Activated B cell treated with CpG ODN at 0.5 μM for 24 hours (primary cell): Measurements from ENCODE around the gene ZNF600. TPM values are rescaled to one million over a fixed set of nuclear protein-coding genes. Genes with fewer than 3 reads are reported as not detected.
"Not testable (repeated sequence)": the region's sequence is repeated elsewhere in the genome, so short reads cannot be mapped to it uniquely, and the experiment has no call there.

ENCODE experiments used
- ATAC-seq: fragments of 200-7000 bp; cut with Tn5 transposase; one replicate; pipeline ENCODE4 v1.10.0; 2021; ENCODE audit warnings: low read depth, mild to moderate bottlenecking, moderate library complexity
- CTCF ChIA-PET: fragments of 350-600 bp; sonication (Branson Sonifier 250); formaldehyde crosslinking; loops from one replicate; lab custom pipeline; 2021; ENCODE audit warnings: antibody characterized with exemption; lab: Charles Lee
- POLR2A ChIA-PET: fragments of 350-600 bp; sonication (Branson Sonifier 250); formaldehyde crosslinking; loops from one replicate; lab custom pipeline; 2021; ENCODE audit warnings: antibody characterized with exemption; lab: Charles Lee
- DNase-seq: peaks from one replicate; pipeline ENCODE4 v3.0.0; 2022
- H3K27ac Mint-ChIP-seq: one replicate; pipeline ENCODE4 v1.8.0; 2020; ENCODE audit warnings: mixed read lengths
- H3K27me3 Mint-ChIP-seq: one replicate; pipeline ENCODE4 v1.8.0; 2021; ENCODE audit warnings: mixed read lengths
- H3K36me3 Mint-ChIP-seq: one replicate; pipeline ENCODE4 v1.8.0; 2021; ENCODE audit warnings: low read depth, mixed read lengths
- H3K4me1 Mint-ChIP-seq: one replicate; pipeline ENCODE4 v1.8.0; 2021; ENCODE audit warnings: mixed read lengths
- H3K4me3 Mint-ChIP-seq: one replicate; pipeline ENCODE4 v1.8.0; 2020; ENCODE audit warnings: mild to moderate bottlenecking, mixed read lengths
- H3K9me3 Mint-ChIP-seq: one replicate; pipeline ENCODE4 v1.8.0; 2020; ENCODE audit warnings: mixed read lengths
- CTCF ChIP-seq: fragments of 200-600 bp; IDR thresholded peaks from one replicate; pipeline ENCODE4 v1.8.0; 2022; ENCODE audit warnings: antibody characterized with exemption, mild to moderate bottlenecking
- intact Hi-C: fragments of 100-400 bp; cut with micrococcal nuclease; formaldehyde crosslinking; loops from one replicate; pipeline ENCODE4 v1.15.1; 2024
- total RNA-seq: library from RNA; stranded (reverse); gene quantifications from 2 replicates; pipeline ENCODE4 v1.2.3, GENCODE V29; 2022

The ZNF600 gene
- total RNA-seq, 1 donor from 2014 or later, result 30.5 TPM

- Mint-ChIP-seq H3K9me3 (no peaks in the 10 kb centered on the region), H3K27ac (peak within 1 kb of the TSS; percentile 88), H3K36me3 (peaks cover 3% of the 10 kb centered on the region), H3K4me1 (peaks cover 21% of the 10 kb centered on the region), H3K27me3 (no peaks in the 10 kb centered on the region), H3K4me3 (peak within 1 kb of the TSS; percentile 92)
- ATAC-seq (peak; percentile 97), DNase-seq (peak; percentile 99)
- intact Hi-C loops, result loop anchor here (1.0 to 5.0 kb wide), 10 partner anchors 44 to 630 kb away; partner anchors contain the start of genes ZNF525, ZNF600, ZNF610 and ZNF616
- CTCF ChIA-PET, result no interaction called here
- POLR2A ChIA-PET, result interaction anchor here (0.6 to 1.2 kb wide), 2 partner anchors 87 to 163 kb away, joined by 3 to 9 read pairs; partner anchors contain the start of gene ZNF320
- no peak for TF ChIP-seq CTCF
Measured at GRCh38 chr19:52734893-52735661, 51.5 kb downstream of the ZNF600 start, which contains the start of gene ZNF611. ZNF611 (minus strand) TSS chr19:52735044; CDS start chr19:52715894, 19,150 bp downstream.

DNA sequence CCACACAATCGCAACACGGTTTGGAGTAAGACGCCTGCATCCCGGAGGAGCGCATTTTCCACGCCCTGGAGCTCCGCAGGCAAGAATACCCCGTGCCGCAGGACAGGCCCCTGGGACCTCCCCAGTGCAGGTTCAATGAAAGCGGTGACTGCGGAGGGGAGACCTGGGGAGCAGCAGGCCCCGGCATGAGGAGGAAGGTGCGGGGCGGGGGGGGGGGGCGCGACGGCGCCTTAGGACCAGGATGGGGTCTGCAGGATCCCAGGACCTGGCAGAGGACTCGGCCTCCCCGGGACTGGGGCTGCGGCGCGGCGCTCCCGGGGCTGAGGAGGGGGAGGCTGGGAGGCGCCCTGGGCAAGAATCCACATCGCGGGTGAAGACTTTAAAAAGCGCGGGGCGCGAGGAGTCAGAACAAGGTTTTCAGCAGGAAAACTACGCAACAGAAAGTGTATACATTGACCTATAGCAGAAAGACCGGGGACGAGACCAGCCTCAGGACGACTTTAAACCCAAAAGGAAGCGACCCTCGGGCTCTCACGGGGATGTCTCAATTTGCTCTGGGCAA, 52.2 kb downstream of the ZNF600 start:
- no peak for TF ChIP-seq CTCF
- ChIA-PET CTCF (no interaction called here), POLR2A (interaction anchor here (0.7 kb wide), 1 partner anchor 1403 kb away, joined by 4 read pairs; the partner anchor contains the start of gene CNOT3)
- intact Hi-C loops, result loop anchor here (1.0 to 2.0 kb wide), 4 partner anchors 44 to 595 kb away; partner anchors contain the start of genes ZNF616, ZNF808 and ZNF816
- ATAC-seq, result peak; percentile 20
- DNase-seq, result no peak
- Mint-ChIP-seq H3K9me3 (no peaks in the 10 kb centered on the region), H3K27me3 (no peaks in the 10 kb centered on the region), H3K36me3 (peaks cover 8% of the 10 kb centered on the region), H3K4me3 (peak overlapping the region; percentile 92), H3K27ac (peak overlapping the region; percentile 88), H3K4me1 (peaks cover 21% of the 10 kb centered on the region)

DNA sequence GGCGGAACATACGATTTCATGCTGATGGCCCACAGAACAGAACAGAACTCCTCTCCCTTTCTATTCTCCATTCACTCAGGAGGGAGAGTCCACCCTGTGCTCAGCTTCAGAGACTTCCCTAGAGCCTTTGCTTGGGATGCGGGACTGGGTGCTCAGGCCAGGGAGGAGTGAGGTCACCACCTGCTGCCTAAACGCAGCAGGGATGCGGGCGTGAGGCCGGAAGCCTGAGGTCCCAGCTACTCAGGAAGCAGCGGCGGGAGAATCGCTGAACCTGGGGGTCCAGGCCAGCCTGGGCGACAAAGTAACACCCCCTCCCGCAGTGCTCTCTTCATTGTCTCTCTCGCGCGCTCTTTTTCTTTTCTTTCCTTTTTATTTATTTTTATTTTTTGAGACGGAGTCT, 60.5 kb downstream of the ZNF600 start:
- intact Hi-C loops, POLR2A ChIA-PET, H3K4me1 Mint-ChIP-seq, H3K4me3 Mint-ChIP-seq, CTCF ChIA-PET, DNase-seq, H3K9me3 Mint-ChIP-seq, ATAC-seq, H3K27me3 Mint-ChIP-seq, H3K27ac Mint-ChIP-seq: not testable (repeated sequence)
- H3K36me3 Mint-ChIP-seq, result peaks cover 71% of the 10 kb centered on the region

DNA sequence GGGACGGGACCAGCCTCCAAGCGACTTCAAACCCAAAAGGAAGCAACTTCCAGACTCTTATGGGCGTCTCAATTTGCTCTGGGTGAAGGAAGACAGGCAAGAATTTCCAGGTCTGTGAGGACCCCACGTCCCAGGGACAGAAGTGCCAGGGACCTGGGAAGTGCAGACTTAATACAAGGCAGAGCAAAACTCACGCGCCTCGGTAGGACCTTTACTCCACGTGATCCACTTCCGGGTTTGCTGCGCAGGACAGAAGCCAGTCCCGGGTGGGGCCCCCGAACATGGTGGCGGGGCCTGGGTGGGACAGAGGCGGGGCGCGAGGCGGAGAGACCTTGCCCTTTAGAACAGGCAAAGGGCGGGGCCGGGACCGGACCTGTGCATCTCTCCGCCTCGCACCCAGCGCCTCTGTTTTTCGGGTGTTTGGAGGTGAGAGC, 61.0 kb downstream of the ZNF600 start:
- H3K36me3 Mint-ChIP-seq, result peaks cover 75% of the 10 kb centered on the region
- TF ChIP-seq CTCF, result no peak
- POLR2A ChIA-PET, result no interaction called here
- CTCF ChIA-PET, result no interaction called here
- no peaks in the 10 kb centered on the region for H3K27me3 Mint-ChIP-seq
- no peaks in the 10 kb centered on the region for H3K4me1 Mint-ChIP-seq
- no peak overlapping the region for H3K4me3 Mint-ChIP-seq
- DNase-seq (no peak), ATAC-seq (no peak)
- no peaks in the 10 kb centered on the region for H3K9me3 Mint-ChIP-seq
- H3K27ac Mint-ChIP-seq, result no peak overlapping the region
- intact Hi-C loops, result no loop called here

- no peak for DNase-seq
- Mint-ChIP-seq H3K36me3 (peaks cover 77% of the 10 kb centered on the region), H3K27ac (no peak overlapping the region), H3K4me3 (no peak overlapping the region), H3K27me3 (no peaks in the 10 kb centered on the region), H3K4me1 (no peaks in the 10 kb centered on the region), H3K9me3 (no peaks in the 10 kb centered on the region)
- no peak for TF ChIP-seq CTCF
- intact Hi-C loops, result no loop called here
- ChIA-PET CTCF (no interaction called here), POLR2A (interaction anchor here (0.6 kb wide), 1 partner anchor 12 kb away, joined by 14 read pairs; no protein-coding TSS in a partner anchor)
- no peak for ATAC-seq
Measured at GRCh38 chr19:52724701-52725514, 61.7 kb downstream of the ZNF600 start.

DNA sequence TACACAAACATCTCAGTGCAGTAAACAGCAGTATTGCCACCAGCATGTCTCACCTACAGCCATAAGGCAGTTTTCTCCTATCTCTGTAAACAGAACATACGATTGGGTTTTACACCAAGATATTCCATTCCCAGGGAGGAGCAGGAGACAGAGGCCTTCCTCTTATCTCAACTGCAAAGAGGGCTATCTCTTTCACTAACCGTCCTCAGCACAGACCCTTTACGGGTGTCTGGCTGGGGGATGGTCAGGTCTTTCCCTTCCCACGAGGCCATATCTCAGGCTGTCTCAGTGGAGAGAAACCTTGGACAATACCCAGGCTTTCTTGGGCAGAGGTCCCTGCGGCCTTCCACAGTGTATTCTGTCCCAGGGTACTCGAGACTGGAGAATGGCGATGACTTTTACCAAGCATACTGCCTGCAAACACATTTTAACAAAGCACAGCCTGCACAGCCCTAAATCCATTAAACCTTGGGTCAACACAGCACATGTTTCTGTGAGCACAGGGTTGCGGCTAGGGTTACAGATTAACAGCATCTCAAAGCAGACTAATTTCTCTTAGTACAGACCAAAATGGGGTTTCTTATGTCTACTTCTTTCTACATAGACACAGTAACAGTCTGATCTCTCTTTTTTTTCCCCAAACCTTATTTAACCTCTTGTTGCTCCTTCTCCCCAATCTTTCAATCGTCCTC, 62.5 kb downstream of the ZNF600 start:
- ATAC-seq, CTCF ChIA-PET, H3K4me3 Mint-ChIP-seq, H3K27ac Mint-ChIP-seq, H3K4me1 Mint-ChIP-seq, intact Hi-C loops, H3K9me3 Mint-ChIP-seq, H3K27me3 Mint-ChIP-seq, DNase-seq: not testable (repeated sequence)
- H3K36me3 Mint-ChIP-seq, result peaks cover 79% of the 10 kb centered on the region
- POLR2A ChIA-PET, result interaction anchor here (0.6 kb wide), 1 partner anchor 13 kb away, joined by 14 read pairs; no protein-coding TSS in a partner anchor
